CD4-positive, alpha-beta T cell treated with Interleukin-15 for 4 hours (primary cell): Measurements from ENCODE around the gene KRT16.
A peak's percentile ranks its signal among the peaks of the same experiment; 100 is the strongest.
"Not testable (repeated sequence)": the region's sequence is repeated elsewhere in the genome, so short reads cannot be mapped to it uniquely, and the experiment has no call there.

Experiments
- DNase-seq: peaks from one replicate; pipeline ENCODE4 v3.0.0-alpha.2; 2020; ENCODE audit warnings: low spot score

The KRT16 gene

GRCh38 chr17:41582061-41582968 lies 30.3 kb downstream of the KRT16 start:
- not testable (repeated sequence) for DNase-seq

- DNase-seq, result no peak
Measured at GRCh38 chr17:41581366-41582060, 31.1 kb downstream of the KRT16 start.

- DNase-seq, result no peak
Measured at GRCh38 chr17:41580687-41581365, 31.7 kb downstream of the KRT16 start.

DNA sequence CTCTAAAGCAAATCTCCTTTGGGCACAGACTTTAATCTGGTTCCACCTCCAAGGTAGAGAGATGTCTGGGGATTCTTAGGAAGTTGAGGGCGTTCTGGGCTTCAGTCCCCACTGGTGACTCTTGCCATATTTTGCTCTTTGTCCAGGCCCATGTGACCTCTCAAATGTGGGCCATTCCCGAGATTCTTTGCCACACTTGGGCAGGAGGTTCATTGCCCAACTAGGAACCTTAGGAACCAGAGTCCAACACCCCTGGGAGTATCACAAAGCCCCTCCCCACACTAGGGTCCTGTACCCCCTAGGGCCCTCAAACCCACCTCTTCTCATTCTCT lies 32.4 kb downstream of the KRT16 start:
- no peak for DNase-seq

- peak; percentile 48 for DNase-seq
Measured at GRCh38 chr17:41579484-41580243, 32.9 kb downstream of the KRT16 start.

DNA sequence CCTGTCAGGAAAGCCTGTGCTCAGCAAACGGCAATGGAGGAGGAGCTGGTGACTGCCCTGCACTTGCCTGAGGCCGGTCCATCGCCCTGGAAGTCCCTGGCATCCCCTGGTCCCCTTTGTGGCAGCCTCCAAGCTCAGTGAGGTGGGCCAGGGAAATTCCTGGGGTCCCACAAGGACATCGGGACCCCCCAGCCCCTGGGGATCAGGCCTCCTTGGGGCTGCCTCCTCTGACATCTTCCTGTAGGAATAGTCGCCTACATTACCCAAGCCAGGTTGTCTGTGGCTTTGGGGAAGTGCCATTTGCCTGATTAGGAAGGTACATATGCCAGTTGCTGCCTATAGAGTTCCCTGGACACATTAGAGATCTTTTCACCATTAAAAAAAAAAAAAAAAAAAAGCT lies 33.6 kb downstream of the KRT16 start:
- no peak for DNase-seq

GRCh38 chr17:41578538-41578937 lies 34.0 kb downstream of the KRT16 start:
- no peak for DNase-seq

DNA sequence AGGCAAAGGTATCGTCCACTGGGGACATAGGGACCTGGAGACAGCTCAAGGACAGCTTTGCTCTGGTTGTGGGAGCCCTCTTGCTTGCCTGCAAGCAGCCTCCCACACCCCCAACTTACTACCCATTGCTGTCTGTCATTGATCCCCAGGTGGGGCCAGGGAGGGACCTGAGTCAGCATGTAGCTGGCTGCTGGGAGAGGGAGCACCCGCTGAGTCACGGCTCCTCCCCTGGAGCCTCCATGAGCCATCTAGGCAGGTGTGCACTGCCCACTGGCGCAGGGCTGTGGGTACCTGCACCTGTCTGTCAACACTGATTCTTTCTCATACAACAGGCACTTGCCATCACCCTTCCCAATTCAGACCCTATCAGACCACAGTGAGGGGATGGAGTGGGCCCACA lies 35.8 kb downstream of the KRT16 start:
- not testable (repeated sequence) for DNase-seq

DNA sequence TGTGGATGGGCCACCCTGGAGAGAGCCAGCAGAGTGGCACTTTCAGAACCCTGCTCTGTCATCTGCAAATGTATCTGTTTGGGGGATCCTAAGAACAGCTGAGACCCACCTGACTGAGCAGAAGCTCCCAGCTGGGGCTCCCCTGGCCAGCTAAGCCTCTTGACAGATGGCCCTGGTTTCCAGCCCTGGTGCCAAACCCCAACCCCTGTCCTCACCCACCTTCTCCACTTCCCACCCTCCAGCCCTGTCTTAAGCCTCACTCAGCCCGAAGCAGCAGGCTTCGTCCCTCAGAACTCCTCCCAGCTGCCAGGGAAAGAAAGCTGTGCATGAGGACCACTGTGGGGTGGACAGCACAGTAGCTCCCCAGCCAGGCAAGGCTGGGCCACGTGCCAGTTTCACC lies 37.2 kb downstream of the KRT16 start:
- no peak for DNase-seq

- no peak for DNase-seq
Measured at GRCh38 chr17:41571561-41572434, 40.8 kb downstream of the KRT16 start, which contains the start of gene KRT9. Gene KRT9, minus strand, starts transcription at chr17:41572059. Its CDS starts 67 bp downstream, at chr17:41571992.

DNA sequence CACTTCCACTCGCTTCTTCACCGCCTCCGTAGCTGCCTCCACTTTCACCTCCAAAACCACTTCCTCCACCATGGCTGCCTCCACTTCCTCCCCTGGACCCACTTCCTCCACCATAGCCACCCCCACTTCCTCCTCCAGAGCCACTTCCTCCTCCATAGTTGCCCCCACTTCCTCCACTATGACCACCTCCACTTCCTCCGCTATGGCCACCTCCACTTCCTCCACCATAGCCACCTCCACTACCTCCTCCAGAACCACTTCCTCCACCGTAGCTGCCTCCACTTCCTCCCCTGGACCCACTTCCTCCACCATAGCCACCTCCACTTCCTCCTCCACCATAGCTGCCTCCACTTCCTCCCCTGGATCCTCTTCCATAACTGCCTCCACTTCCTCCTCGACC lies 45.2 kb downstream of the KRT16 start:
- DNase-seq, result no peak

- DNase-seq, result no peak
Measured at GRCh38 chr17:41565338-41565737, 47.2 kb downstream of the KRT16 start.

GRCh38 chr17:41563607-41564170 lies 48.9 kb downstream of the KRT16 start:
- DNase-seq, result no peak

GRCh38 chr17:41561554-41561953 lies 51.0 kb downstream of the KRT16 start:
- DNase-seq, result no peak
